HL-60 (cell line): Measurements from ENCODE around the gene CD160.

ENCODE experiments used
- DNase-seq, 2 experiments: peaks; one replicate each; pipeline ENCODE4 v3.0.0-alpha.2; 2010 to 2020; ENCODE audit warnings: low read depth in 1 of 2, low spot score in 1 of 2
- H3K27ac ChIP-seq: fragments of 250-450 bp; sonication (Bioruptor Pico); replicated peaks from 2 replicates; pipeline ENCODE4 v1.5.1; 2020; ENCODE audit warnings: mild to moderate bottlenecking, moderate library complexity
- H3K27me3 ChIP-seq: fragments of 250-450 bp; sonication (Bioruptor Pico); 2 replicates; pipeline ENCODE4 v1.5.1; 2021; ENCODE audit warnings: mild to moderate bottlenecking, moderate library complexity; ENCODE audit not compliant: insufficient read depth, poor library complexity, severe bottlenecking
- H3K4me3 ChIP-seq: replicated peaks from 2 replicates; pipeline ENCODE4 v1.5.1; 2011; ENCODE audit warnings: mild to moderate bottlenecking, control low read depth, low read length; ENCODE audit not compliant: insufficient read depth
- GABPA ChIP-seq: IDR thresholded peaks from 2 replicates; pipeline ENCODE4 v1.6.1; 2012; ENCODE audit warnings: low read depth
- POLR2AphosphoS5 ChIP-seq: IDR thresholded peaks from 2 replicates; pipeline ENCODE4 v1.6.1; 2012; ENCODE audit warnings: low read depth
- REST ChIP-seq: IDR thresholded peaks from 2 replicates; pipeline ENCODE4 v1.6.1; 2012; ENCODE audit warnings: low read depth; ENCODE audit not compliant: insufficient replicate concordance
- SPI1 ChIP-seq: IDR thresholded peaks from 2 replicates; pipeline ENCODE4 v1.6.1; 2012; ENCODE audit warnings: low read depth, mild to moderate bottlenecking, borderline replicate concordance
- TF ChIP-seq, protein P1 (sequence below): IDR thresholded peaks from one replicate; pipeline ENCODE4 v1.5.1; 2011; ENCODE audit warnings: low read length, control low read depth, inconsistent platforms; ENCODE audit not compliant: insufficient read depth

CD160 gene

DNA sequence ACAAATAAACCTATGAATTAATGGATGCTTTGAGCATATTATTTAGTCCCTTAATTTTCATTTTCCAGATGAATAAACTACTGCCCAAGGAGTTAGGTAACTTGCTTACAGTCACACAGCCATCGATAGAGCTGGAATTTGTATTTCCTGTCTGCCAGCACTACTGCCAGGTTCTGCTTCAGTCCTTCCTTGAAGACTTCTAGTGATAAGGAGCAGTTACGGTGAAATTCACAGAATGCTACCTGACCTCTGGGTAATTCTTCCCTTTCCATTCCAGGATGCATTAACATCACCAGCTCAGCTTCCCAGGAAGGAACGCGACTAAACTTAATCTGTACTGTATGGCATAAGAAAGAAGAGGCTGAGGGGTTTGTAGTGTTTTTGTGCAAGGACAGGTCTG, 11.2 kb downstream of the CD160 start:
- no peak for DNase-seq
- Histone ChIP-seq H3K27me3 (no peaks in the 10 kb centered on the region), H3K4me3 (no peak overlapping the region), H3K27ac (no peak overlapping the region)
- TF ChIP-seq SPI1 = no peak
- TF ChIP-seq, protein P1, sequence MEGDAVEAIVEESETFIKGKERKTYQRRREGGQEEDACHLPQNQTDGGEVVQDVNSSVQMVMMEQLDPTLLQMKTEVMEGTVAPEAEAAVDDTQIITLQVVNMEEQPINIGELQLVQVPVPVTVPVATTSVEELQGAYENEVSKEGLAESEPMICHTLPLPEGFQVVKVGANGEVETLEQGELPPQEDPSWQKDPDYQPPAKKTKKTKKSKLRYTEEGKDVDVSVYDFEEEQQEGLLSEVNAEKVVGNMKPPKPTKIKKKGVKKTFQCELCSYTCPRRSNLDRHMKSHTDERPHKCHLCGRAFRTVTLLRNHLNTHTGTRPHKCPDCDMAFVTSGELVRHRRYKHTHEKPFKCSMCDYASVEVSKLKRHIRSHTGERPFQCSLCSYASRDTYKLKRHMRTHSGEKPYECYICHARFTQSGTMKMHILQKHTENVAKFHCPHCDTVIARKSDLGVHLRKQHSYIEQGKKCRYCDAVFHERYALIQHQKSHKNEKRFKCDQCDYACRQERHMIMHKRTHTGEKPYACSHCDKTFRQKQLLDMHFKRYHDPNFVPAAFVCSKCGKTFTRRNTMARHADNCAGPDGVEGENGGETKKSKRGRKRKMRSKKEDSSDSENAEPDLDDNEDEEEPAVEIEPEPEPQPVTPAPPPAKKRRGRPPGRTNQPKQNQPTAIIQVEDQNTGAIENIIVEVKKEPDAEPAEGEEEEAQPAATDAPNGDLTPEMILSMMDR = no peak
- no peak for TF ChIP-seq POLR2AphosphoS5
- TF ChIP-seq GABPA = no peak
- no peak for TF ChIP-seq REST

GRCh38 chr1:145730900-145731299, 11.6 kb downstream of the CD160 start:
- no peak overlapping the region for H3K4me3 ChIP-seq
- DNase-seq = no peak
- no peak for TF ChIP-seq SPI1
- TF ChIP-seq POLR2AphosphoS5 = no peak
- TF ChIP-seq, protein P1 = no peak
- no peak for TF ChIP-seq REST
- no peak for TF ChIP-seq GABPA
- H3K27ac ChIP-seq = no peak overlapping the region
- H3K27me3 ChIP-seq = no peaks in the 10 kb centered on the region

DNA sequence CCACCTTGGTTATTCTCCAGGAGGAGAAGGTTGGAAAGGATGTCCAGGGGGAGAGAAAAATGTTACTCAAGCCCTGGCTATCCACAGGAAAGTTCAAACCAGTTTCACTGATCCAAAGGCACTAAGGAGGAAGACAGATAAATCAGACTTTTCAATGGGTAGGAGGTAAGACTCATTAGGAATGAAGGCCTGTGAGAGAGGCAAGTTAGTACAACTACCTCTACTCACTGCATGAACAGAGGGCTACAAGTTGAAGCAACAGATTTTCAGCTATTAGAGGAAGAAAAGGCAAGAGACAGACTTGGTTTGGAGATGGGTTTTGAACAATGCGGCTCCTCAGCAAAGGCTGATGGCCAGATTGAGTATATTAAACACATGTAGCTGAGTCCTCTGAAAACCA, 16.9 kb downstream of the CD160 start:
- Histone ChIP-seq H3K4me3 (no peak overlapping the region), H3K27me3 (no peaks in the 10 kb centered on the region), H3K27ac (no peak overlapping the region)
- DNase-seq = no peak
- TF ChIP-seq REST (no peak), SPI1 (no peak)
- TF ChIP-seq, protein P1 = no peak
